NCI-H146 treated with DMSO at 0.1 percent for 48 hours (cell line): ENCODE data around the gene MMP28.

Experiments used
- DNase-seq: peaks from one replicate; lab custom pipeline; 2025; ENCODE audit not compliant: unreplicated experiment; lab: John Stamatoyannopoulos, UW

Gene MMP28

DNA sequence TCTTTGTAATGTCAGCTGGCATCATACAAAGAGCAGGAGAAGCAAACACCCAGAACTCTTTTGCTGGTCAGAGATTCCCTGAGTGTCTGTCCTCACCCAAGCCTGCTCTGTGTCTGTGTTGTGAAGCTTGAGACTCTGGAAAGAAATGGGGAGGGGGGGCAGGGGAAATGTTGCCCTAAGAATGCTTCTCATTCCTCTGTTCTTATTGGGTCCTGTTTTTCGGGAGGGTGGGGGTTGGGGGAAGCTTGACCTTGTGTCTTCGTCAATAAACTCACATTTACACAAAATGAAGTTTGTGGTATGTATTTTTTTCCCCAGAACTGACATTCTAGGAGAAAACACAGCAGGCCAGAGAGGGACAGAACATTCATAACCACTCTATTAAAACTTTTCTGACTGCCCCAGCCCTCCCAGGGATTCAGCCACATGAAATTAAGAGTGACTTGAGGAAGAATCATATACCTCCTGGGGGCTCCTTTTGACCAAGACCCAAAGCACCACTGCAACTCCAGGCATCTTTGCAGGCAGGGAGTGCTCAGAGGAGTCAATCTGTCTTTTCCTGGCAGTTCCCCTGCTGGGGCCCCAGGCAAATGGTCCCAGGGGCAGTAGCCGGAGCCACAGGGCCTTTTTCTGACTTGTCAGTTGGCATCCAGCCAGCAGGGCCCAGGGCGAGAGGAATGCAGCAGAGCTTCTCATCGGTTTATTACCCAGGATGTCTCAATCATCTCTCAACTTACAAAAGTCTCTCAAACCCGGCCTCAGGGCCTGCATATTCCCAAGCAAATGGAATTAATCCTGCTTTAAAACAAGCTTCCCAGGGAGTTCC lies 69.1 kb downstream of the MMP28 start:
- no peak for DNase-seq

DNA sequence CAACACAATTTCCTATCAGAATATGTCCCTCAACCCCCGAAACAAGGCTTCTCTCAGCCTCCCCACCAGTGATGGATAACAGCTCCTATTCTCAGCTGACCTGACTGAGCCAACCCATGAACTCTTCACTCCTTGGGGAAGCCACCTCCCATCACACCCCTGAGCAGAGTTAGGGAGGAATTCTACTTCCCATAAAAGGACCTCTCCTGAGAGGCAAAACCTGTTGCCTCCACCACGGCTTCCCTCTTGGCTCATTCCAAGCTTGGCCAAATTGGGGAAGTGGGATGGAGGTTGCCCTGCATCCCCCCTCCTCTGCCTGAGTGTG lies 69.7 kb downstream of the MMP28 start:
- DNase-seq: no peak

DNA sequence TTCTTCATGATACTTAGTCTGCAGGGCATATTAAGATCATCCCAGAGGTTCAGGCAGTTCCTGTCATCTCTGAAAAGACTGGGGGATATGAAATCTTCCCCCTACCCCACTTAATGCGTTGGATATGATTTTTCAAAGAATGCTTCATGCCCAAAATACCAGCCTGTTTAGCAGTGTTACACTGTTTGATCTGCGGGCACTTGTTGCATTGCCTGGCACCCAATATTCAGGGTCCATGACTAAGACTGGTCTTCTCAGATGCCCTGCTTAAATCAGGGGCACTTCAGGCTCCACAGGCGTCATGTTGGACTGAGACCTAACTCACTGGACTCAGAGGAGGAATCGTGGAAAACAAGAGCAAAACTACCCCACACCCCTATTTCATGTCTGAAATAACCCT lies 70.4 kb downstream of the MMP28 start:
- DNase-seq: no peak

GRCh38 chr17:35723735-35724134 lies 71.7 kb downstream of the MMP28 start:
- DNase-seq: no peak

- DNase-seq: no peak
Observed at GRCh38 chr17:35717475-35717874, 78.0 kb downstream of the MMP28 start.

DNA sequence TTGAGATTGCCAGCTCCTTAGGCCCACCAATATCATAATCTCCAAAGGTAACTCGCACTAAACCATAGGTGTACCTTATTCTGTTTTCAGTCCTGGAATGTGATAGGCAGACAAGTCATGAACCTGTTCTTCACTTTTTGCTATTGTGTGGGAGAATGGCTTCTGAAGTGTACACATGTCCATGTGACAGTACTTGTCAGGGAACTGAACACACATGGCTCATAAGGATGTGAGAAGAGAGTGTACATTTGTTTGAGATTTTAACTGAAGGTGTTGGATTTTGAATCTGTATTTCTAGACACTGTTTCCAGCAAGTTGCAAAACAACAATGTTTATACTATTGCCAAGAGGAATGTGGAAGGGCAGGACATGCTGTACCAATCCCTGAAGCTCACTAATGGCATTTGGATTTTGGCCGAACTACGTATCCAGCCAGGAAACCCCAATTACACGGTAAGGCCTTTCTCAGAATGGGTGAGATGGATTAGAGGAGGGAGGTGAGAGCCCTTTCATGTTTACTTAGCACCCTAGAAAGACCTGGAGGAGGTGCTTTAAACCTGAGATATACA lies 78.5 kb downstream of the MMP28 start:
- DNase-seq: no peak

DNA sequence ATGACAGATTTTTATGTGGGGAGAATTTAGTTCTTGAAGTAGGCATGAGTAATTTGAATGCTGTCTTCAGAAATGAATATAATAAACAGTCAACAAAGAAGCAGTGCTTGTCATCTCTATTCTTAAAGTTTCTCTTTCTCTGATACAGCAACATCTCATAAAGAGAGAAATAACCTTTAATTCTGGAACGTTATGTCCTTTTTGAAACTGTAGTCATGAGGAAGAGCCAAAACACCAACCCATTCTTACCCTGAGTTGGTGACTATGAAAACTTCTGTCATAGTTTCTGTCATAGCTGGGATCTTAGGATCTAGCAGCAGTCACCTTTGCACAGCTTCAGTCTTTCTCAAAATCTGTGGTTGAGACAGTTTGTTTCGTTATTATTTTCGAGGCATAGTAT lies 79.3 kb downstream of the MMP28 start:
- no peak for DNase-seq
